ENCODE results near the gene PPP1R1C. TPM values are rescaled to one million over a fixed set of nuclear protein-coding genes. Genes with fewer than 3 reads are reported as not detected.

PPP1R1C gene
- total and polyA plus RNA-seq, 3 donors from 2014 or later, result 16.4 to 98.9 (median 26.2) TPM

DNA sequence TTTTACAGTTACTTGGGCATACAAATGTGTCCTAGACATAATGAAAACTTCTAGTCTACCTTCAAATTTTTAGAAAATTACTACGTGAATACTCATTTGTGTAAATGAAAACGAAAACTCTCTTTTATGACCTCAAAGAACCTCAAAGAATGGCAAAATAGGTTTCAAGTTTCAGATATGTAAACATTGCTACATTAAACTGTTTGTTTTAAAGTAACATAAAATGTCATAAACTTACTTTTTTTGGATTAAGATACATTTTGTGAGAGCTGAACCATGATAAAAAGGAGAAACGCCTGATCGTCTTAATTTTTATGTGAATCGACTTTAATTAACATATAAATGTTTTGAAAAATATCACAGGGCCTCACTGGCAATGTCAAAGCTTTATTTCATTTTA lies 91.4 kb downstream of the PPP1R1C start:
- Histone ChIP-seq H3K36me3 (ENCODE audit: low read depth, missing control alignments) (no peaks in the 10 kb centered on the region), H3K9me3 (no peaks in the 10 kb centered on the region), H3K27ac (no peak overlapping the region), H3K4me1 (no peaks in the 10 kb centered on the region), H3K27me3 (no peaks in the 10 kb centered on the region), H3K4me3 (no peak overlapping the region)
- TF ChIP-seq POLR2A (IDR thresholded peaks at IDR 0.05), result no peak
- TF ChIP-seq, protein P1, sequence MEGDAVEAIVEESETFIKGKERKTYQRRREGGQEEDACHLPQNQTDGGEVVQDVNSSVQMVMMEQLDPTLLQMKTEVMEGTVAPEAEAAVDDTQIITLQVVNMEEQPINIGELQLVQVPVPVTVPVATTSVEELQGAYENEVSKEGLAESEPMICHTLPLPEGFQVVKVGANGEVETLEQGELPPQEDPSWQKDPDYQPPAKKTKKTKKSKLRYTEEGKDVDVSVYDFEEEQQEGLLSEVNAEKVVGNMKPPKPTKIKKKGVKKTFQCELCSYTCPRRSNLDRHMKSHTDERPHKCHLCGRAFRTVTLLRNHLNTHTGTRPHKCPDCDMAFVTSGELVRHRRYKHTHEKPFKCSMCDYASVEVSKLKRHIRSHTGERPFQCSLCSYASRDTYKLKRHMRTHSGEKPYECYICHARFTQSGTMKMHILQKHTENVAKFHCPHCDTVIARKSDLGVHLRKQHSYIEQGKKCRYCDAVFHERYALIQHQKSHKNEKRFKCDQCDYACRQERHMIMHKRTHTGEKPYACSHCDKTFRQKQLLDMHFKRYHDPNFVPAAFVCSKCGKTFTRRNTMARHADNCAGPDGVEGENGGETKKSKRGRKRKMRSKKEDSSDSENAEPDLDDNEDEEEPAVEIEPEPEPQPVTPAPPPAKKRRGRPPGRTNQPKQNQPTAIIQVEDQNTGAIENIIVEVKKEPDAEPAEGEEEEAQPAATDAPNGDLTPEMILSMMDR (IDR thresholded peaks at IDR 0.05), result no peak
- 57 to 67% methylated on average over 5 of the region's 5 CpGs for WGBS, 2 donors
- intact Hi-C loops (cut with DNase I; ENCODE audit: low total_unique reads), result loop anchor here (10.0 kb wide), 1 partner anchor 322 kb away; no protein-coding TSS in a partner anchor
- DNase-seq, result no peak

DNA sequence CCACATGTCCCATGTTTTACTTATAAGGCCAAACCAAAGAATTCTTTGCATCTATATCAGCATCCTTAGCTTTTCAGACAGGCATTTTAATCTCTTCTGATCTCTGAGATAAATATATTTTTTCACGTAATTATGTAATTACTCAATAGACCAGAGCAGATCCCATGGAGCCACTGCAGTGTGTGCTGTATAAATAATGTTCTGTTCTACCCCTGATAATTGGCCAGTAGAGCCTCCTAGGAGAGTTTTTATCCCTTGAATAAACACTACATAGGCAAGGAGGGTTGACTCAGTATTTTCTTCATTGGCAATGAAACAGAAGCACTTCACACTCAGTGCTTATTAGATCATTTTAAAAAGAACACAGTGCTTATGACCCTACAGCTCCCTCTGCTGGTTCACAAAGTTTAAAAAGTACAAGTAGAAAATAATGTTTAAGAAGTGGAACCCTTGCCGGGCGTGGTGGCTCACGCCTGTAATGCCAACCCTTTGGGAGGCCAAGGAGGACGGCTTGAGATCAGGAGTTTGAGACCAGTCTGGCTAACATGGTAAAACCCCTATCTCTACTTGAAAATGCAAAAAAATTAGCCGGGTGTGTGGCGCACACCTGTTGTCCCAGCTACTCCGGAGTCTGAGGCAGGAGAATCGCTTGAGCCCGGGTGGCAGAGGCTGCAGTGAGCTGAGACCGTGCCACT lies 91.9 kb downstream of the PPP1R1C start:
- Histone ChIP-seq H3K36me3 (ENCODE audit: low read depth, missing control alignments) (no peaks in the 10 kb centered on the region), H3K4me3 (no peak overlapping the region), H3K27me3 (no peaks in the 10 kb centered on the region), H3K9me3 (no peaks in the 10 kb centered on the region), H3K4me1 (no peaks in the 10 kb centered on the region), H3K27ac (no peak overlapping the region)
- DNase-seq, result peak; percentile 52
- intact Hi-C loops (cut with DNase I; ENCODE audit: low total_unique reads), result loop anchor here (10.0 kb wide), 1 partner anchor 323 kb away; no protein-coding TSS in a partner anchor
- TF ChIP-seq POLR2A (IDR thresholded peaks at IDR 0.05), result no peak
- TF ChIP-seq, protein P1 (IDR thresholded peaks at IDR 0.05), result peak; percentile 56 to 70 (median 63)
- WGBS, 2 donors, result 65 to 69% methylated on average over 11 of the region's 11 CpGs

DNA sequence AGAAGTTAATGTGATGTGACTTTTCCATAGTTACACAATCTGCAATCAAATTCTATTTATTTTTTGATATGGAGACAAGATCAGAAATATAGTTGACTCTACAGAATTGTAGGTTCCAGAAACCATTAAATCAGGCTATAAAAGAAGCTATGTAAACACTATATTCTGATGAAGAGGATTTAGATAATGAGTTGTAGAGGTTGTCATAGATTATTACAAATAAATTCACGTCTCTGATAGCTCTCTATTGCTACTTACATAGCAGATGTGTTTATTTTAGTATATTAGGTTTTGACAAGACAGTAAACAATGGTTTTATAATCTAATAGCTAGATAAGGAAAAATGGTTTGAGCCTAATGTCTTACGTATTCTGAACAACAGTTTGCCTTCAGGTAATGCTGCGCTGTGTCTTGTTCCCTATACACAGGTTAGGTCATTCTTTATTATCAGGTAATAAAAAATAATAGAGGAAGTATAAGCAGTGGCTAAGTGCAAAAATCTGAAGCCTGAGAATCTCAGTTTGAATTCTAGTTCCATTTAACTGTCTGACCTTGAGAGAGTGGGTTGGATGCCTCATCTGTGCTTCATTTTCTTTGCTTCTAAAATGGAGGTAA lies 93.4 kb downstream of the PPP1R1C start:
- H3K36me3 ChIP-seq (ENCODE audit: low read depth, missing control alignments), result no peaks in the 10 kb centered on the region
- H3K27me3 ChIP-seq, result no peaks in the 10 kb centered on the region
- TF ChIP-seq, protein P1 (IDR thresholded peaks at IDR 0.05), result no peak
- no peak for TF ChIP-seq POLR2A (IDR thresholded peaks at IDR 0.05)
- 79 to 84% methylated on average over 3 of the region's 3 CpGs for WGBS, 2 donors
- H3K4me3 ChIP-seq, result no peak overlapping the region
- no peak for DNase-seq
- no peaks in the 10 kb centered on the region for H3K4me1 ChIP-seq
- H3K27ac ChIP-seq, result no peak overlapping the region
- intact Hi-C loops (cut with DNase I; ENCODE audit: low total_unique reads), result loop anchor here (10.0 kb wide), 1 partner anchor 324 kb away; no protein-coding TSS in a partner anchor
- H3K9me3 ChIP-seq, result no peaks in the 10 kb centered on the region

DNA sequence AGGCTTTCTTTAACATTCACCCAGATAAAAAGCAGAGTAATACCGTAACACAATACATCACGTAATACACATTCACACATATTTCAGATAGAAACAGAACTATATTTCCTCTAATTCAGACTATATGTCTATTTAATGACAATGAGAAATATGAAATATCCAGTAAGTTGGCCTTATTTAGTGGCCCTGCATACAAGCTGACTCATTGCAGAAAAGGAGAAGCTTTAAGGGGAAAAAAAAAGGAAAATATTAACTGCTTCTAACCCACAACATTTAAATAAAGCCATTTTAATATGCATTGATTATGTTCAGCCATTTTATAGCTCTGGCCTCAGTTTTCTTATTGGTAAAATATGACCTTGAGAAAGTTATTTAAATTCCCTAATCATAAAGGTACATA lies 94.8 kb downstream of the PPP1R1C start:
- Histone ChIP-seq H3K27me3 (no peaks in the 10 kb centered on the region), H3K4me1 (no peaks in the 10 kb centered on the region), H3K4me3 (no peak overlapping the region), H3K9me3 (no peaks in the 10 kb centered on the region), H3K36me3 (ENCODE audit: low read depth, missing control alignments) (no peaks in the 10 kb centered on the region), H3K27ac (no peak overlapping the region)
- TF ChIP-seq, protein P1 (IDR thresholded peaks at IDR 0.05), result no peak
- TF ChIP-seq POLR2A (IDR thresholded peaks at IDR 0.05), result no peak
- 88 to 91% methylated on average over 2 of the region's 2 CpGs for WGBS, 2 donors
- intact Hi-C loops (cut with DNase I; ENCODE audit: low total_unique reads), result no loop called here
- no peak for DNase-seq

Data from testis (tissue), 3 donors.